Stimulated activated CD8-positive, alpha-beta memory T cell treated with anti-CD3 and anti-CD28 coated beads, Interleukin-15, amount 100 ng/mL, for 1 hour (primary cell): ENCODE results near the gene BEST3.

Source experiments
- DNase-seq: peaks from one replicate; pipeline ENCODE4 v3.0.0-alpha.2; 2020; ENCODE audit warnings: low read depth

Gene BEST3

GRCh38 chr12:69698769-69699540 lies at the start of gene BEST3:
Gene BEST3, minus strand, starts transcription at chr12:69699303. Its CDS starts 1,505 bp downstream, at chr12:69697798.
- no peak for DNase-seq

DNA sequence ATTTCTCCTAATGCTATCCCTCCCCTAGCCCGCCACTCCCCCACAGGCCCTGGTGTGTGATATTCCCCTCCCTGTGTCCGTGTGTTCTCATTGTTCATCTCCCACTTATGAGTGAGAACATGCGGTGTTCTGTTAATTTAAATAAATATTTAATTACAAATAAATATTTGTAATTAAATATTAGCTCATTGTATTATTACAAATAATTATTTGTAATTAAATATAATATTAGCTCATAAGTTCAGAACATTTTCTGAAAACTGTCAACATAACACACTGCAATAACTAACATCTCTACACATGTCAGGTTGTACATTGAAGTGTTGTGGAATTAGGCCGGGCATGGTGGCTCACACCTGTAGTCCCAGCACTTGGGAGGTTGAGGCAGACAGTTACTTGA lies 45.0 kb upstream of the BEST3 start:
- DNase-seq, result no peak

- peak; percentile 11 for DNase-seq
These were observed 40.4 kb upstream of the BEST3 start for GRCh38 chr12:69739287-69740191.

- peak; percentile 86 for DNase-seq
These were observed 39.5 kb upstream of the BEST3 start, which contains the start of gene RAB3IP for GRCh38 chr12:69738351-69739286. Gene RAB3IP, plus strand, starts transcription at chr12:69738860. Its CDS starts 16,549 bp downstream, at chr12:69755409.

DNA sequence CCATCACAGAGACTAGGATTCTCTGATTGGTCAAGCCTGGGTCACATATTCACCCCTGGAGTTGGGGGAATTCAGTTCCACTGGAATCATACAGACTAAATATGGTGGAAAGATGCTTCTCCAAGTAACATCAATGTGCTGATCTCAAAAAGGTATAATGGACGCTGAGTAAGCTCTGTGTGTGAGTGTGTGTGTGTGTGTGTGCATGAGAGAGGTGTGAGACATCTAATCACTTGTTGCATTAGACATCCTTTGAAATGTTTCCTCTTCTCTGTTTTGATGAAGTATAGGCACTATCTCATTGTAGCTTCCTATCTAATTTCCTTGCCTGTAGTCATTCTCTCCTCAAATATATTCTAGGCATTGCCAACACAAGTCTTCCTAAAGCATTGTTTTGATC lies 34.5 kb upstream of the BEST3 start:
- DNase-seq, result no peak

- no peak for DNase-seq
These were observed 33.0 kb upstream of the BEST3 start for GRCh38 chr12:69732088-69732487.

DNA sequence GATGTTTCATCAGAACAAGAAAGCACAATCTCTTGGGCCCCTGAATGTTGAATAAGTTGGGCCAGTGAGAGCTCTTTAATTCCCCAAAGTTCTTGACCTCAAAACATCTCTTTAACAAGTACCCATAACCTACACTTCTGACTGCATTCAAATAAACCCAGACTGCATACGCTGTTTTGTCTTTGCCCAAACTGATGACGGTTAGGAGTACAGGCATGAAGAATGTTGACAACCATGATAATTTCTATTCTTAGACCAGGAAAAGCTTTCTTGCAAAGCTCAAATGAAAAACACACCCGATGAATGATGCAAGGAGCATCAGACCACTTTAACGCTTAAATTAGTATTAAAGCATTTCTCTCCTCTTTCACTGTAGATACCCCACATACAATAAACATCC lies 27.8 kb upstream of the BEST3 start:
- DNase-seq, result no peak

- no peak for DNase-seq
These were observed 21.6 kb upstream of the BEST3 start for GRCh38 chr12:69720750-69721149.

- DNase-seq, result no peak
These were observed 20.5 kb upstream of the BEST3 start for GRCh38 chr12:69719336-69720316.

DNA sequence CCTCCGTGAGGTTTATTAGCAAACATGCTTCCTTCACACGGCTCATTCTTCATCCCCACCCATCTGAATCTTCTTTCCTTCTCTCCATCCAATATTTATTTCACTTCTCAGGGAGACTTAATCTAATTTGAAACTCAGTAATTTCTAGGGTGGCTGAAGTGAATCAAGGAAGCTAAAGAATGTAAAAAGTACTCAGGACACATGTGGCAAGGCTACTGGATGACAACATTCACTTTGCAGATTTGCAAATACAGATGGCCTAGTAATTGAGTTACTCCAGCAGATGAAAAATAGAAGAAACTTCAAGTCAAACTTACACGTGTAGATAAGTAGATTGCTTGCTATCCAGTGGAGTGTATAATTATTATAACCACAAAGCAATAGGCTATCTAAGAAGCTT lies 15.4 kb upstream of the BEST3 start:
- no peak for DNase-seq

- DNase-seq, result no peak
These were observed 13.7 kb upstream of the BEST3 start for GRCh38 chr12:69712826-69713225.

GRCh38 chr12:69708649-69709048 lies 9.5 kb upstream of the BEST3 start:
- no peak for DNase-seq

DNA sequence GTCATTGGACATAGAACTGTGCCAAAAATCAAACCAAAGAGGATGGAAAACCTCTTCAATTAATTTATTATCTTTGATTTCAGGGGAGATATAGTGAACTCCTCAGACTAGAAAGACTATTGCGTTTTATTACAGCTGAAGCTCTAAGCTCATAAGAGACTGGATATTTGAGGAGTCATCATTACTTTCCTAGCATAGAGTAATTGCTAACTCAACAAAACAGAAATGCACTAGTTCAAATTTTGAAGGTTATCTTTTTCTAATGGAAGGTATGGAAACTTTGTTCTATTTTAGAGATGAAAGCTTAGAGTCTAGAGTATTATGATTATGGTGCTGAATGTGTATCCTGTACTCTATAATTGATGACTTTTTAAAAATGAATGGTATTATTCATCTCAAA lies 5.3 kb upstream of the BEST3 start:
- DNase-seq, result no peak

DNA sequence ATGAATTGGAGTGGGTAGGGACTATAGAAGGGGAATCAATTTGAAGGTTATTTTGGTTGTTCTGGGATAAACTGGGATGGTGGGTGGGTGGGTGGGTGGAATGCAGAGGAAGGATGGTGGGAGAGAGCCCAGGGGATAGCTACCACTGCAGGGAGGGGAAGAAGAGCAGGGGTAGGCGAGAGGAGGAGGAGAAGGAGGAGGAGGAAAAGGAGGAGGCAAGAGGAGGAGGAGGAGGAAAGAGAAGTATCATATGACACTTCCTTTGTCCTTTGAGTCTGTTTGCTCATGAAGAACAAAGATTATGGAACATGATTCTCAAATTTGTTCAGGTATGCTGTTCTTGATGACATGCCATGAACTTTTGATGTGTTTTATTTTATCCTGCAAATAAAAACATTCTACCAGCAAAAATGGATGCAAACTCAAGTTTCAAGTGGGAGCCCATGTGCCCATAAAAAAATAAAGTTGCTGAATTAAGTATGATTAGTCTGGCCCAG lies 4.1 kb upstream of the BEST3 start:
- DNase-seq, result no peak

DNA sequence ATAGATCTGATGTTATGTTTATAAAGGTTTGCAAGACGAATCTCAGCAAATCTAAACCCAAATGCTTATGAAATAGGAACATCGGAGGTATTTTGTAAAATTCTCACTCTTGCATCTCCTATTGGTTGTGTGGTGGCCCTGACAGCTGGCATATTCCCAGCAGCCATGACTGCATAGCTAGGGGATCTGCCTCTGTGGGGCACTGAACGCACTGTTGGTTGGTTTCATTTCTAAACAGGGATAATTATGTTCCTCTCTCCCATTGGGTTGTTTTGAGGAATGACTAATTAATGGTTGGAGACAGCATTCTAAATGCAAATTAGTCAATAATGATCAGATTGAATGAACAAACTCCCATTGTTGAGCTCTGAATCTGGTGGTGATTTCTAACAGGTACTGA lies 2.7 kb upstream of the BEST3 start:
- DNase-seq, result no peak

DNA sequence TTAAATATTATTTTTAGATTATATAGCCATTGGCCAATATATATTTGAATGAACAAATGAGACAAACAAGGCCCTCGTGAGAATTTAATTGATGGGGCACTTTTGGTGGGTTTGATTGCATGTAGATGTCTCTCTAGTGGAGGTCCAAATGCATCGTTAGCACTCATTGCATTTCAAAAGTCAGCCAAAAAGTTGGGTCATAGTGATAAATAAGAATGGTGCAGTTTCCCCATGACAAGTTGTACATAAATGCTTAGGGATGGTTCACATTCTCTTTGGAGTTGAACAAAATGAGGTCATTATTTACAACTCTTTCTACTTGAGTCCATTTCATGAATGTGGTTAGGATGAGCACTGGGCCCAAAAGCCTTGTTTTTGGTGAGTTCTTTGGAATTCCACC lies 1.0 kb downstream of the BEST3 start:
- DNase-seq, result no peak

DNA sequence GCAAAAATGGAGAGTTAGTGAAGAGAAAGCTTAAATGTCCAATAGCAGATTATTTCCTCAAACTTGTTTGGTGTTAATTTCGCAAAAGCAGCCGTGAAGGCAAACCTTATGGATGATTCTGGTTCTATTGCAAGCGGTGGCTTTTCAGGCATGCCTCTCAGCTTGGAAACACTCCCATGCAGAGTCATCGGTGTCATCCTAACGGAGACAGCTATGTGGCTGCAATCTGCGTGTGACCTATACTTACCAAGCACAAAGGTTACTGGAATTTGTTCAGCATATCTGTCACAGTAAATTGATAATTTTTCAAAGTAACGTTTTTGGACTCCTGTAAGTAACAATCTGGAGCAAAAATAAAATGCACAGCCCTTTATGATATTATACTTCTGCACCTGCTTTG lies 5.0 kb downstream of the BEST3 start:
- no peak for DNase-seq

- no peak for DNase-seq
These were observed 9.5 kb downstream of the BEST3 start for GRCh38 chr12:69689638-69690037.

DNA sequence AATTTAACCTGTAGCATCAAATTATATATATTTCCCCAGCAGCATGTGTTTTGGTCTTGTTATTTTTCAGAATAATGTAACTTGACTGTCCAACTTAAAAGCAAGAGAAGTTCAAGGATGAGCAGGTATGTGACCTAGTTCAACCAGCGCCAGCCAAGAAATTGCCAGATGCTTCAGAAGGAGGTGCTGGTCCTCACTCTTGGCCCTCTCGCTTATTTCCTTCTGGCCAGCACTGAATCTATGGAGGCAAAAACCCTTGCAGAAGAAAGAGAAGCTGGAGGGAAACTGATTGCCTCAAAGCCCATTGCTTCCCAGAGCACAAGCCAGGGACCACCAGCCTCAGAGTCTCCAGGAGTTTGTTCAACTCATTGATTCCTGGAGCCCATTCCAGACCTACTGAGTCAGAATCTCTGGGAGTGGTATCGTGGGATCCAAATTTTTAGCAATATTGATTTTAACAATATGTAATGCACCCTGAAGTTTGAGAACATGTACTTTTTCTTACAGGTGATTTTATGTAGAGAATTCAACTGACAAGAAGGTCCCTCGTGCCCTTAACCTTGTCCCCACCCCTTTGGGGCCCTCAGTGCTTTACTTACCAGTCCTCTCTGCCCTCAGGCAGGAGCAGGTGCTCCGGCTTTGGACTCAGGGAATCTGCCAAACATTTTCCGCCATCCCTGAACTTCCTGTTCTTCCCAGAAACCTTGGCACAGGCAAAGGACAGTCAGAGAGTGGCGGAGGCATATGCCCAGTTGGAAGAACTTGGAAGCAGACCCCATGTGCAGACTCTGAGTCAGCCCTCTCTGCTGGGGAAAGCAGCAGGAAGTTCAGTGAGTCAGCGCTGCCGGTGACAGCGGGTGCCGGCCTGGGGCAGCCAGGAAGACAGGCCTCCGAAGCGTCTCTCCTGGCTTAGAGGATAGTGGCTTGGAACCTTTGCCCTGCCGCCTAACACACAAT lies 10.4 kb downstream of the BEST3 start:
- no peak for DNase-seq
